ENCODE measurements around the gene VWA2.

GRCh38 chr10:114276671-114277070, 37.6 kb downstream of the VWA2 start:
- TF ChIP-seq EZH2 (IDR thresholded peaks at IDR 0.05; ENCODE audit: low read length) = no peak
- TF ChIP-seq CTCF (optimal IDR thresholded peaks at IDR 0.05 in 1 of 3, IDR thresholded peaks at IDR 0.05 in 1 of 3, conservative IDR thresholded peaks at IDR 0.05 in 1 of 3; ENCODE audit: extremely low read depth in 1 of 3, insufficient read depth in 2 of 3, low read length in 3 of 3) = no peak

All from keratinocyte (primary cell).